ENCODE data around the gene COG4.

Gene COG4

DNA sequence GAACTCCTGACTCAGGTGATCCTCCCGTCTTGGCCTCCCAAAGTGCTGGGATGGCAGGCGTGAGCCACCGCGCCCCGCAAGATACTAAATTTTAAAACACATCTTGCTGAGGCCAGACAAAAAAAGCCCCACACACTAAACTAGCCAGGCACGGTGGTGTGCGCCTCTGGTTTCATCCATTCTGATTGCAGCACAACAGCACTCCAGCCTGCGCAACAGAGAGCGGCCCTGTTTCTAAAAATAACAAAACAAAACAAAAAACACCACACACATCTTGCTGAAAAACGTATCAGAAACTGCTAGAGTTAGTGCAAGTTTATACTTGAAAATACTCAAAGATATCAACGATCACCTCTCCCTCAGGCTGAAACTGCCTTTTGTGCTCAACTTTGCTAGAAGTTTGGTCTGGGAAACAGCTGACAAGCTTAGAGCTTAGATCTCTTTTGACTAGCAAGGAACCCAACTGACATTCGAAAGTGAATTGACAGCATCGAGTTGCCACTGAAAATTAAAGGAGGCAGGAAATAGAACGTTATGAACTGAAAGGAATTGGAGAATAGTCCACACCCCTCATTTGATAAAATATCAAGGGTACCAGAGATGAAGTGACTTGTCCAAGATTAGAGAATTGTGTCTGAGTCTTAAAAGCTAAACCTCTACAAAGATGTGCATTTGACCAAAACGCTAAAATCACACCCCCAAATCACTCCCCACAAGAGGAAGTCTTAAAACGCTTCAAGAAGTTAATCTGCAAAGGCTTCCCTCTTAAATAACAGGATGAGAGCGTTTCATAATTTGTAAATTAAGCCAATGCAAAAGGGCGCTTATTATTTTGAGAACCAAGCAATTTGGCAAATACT is 908 bp downstream of the COG4 start (continued):
- TF ChIP-seq GLIS2 (tag by site-specific recombination; IDR thresholded peaks at IDR 0.05) (no peak), ZNF555 (tag by site-specific recombination; conservative IDR thresholded peaks at IDR 0.05) (no peak)

DNA sequence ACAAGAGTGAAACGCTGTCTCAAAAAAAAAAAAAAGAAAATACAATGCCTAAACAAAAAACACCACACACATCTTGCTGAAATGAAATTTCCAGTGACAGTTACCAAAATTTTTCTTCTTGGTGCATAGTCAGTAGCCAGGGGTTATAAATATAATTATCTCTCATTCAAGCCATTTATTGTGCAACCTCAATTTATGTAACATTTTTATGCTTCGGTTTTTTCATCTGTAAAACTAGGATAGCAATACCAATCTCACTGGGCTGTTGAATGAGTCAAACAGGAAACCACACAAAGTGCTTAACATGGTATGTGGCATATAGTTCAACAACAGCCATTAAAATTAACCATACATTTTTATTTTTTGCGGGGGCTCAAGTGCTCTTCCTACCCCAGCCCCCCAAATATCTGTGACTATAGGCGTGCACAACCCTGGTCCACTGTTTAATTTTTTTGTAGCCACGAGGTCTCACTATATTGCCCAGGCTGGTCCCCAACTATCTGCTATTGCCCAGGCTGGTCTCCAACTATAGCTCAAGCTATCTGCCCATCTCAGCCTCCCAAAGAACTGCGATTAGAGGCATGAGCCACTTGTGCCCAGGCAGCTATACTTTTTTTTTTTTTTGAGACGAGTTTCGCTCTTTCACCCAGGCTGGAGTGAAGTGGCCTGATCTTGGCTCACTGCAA is 2.6 kb downstream of the COG4 start:
- H3K27ac ChIP-seq (ENCODE audit: extremely low read depth, low read depth, low read length) = no peak overlapping the region
- POLR2A ChIA-PET = interaction anchor here (0.6 to 5.9 kb wide), 2 partner anchors 9 to 140 kb away, joined by 3 to 42 read pairs; no protein-coding TSS in a partner anchor

DNA sequence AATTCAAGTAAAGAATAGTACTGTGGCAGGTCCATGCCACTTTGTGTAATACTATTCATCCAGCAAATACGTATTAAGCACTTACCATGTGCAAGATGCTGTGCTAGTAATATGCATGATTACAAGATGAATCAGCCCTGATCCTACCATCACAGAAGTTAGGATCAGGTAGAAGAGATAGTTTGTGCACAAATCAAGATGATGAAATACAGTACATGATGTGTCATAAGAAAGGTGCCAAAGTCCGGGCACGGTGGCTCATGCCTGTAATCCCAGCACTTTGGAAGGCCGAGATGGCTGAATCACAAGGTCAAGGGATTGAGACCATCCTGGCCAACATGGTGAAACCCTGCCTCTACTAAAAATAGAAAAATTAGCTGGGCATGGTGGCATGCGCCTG is 10.9 kb downstream of the COG4 start:
- ChIA-PET CTCF (interaction anchor here (0.6 kb wide), 1 partner anchor 142 kb away, joined by 3 read pairs; no protein-coding TSS in a partner anchor), POLR2A (no interaction called here)
- H3K36me3 ChIP-seq (ENCODE audit: control insufficient read depth in 2 of 2, insufficient read depth in 1 of 2, low read length in 2 of 2) = peaks cover 65 to 92% of the 10 kb centered on the region in 2 experiments
- TF ChIP-seq, protein P1, sequence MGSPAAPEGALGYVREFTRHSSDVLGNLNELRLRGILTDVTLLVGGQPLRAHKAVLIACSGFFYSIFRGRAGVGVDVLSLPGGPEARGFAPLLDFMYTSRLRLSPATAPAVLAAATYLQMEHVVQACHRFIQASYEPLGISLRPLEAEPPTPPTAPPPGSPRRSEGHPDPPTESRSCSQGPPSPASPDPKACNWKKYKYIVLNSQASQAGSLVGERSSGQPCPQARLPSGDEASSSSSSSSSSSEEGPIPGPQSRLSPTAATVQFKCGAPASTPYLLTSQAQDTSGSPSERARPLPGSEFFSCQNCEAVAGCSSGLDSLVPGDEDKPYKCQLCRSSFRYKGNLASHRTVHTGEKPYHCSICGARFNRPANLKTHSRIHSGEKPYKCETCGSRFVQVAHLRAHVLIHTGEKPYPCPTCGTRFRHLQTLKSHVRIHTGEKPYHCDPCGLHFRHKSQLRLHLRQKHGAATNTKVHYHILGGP (tag by site-specific recombination; IDR thresholded peaks at IDR 0.05) = no peak
- TF ChIP-seq ZNF341 (tag by site-specific recombination; IDR thresholded peaks at IDR 0.05; ENCODE audit: low read depth) (no peak), ZNF239 (tag by site-specific recombination; IDR thresholded peaks at IDR 0.05) (no peak)
- no peaks in the 10 kb centered on the region for H3K9me3 ChIP-seq (ENCODE audit: control insufficient read depth, insufficient read depth, low read depth, low read length)
- H3K27ac ChIP-seq (ENCODE audit: extremely low read depth, low read depth, low read length) = no peak overlapping the region
- H3K4me3 ChIP-seq (ENCODE audit: low read depth, low read length) = no peak overlapping the region
- H3K4me1 ChIP-seq (ENCODE audit: control insufficient read depth, insufficient read depth, low read length) = no peaks in the 10 kb centered on the region

More for the DNA sequence above, 2.6 kb downstream of the COG4 start:
- TF ChIP-seq ZNF596 (tag by site-specific recombination; IDR thresholded peaks at IDR 0.05) = no peak
- TF ChIP-seq ZNF121 (tag by site-specific recombination; IDR thresholded peaks at IDR 0.05) = no peak
- TF ChIP-seq ZNF621 (tag by site-specific recombination; IDR thresholded peaks at IDR 0.05) = no peak
- TF ChIP-seq, protein P2, sequence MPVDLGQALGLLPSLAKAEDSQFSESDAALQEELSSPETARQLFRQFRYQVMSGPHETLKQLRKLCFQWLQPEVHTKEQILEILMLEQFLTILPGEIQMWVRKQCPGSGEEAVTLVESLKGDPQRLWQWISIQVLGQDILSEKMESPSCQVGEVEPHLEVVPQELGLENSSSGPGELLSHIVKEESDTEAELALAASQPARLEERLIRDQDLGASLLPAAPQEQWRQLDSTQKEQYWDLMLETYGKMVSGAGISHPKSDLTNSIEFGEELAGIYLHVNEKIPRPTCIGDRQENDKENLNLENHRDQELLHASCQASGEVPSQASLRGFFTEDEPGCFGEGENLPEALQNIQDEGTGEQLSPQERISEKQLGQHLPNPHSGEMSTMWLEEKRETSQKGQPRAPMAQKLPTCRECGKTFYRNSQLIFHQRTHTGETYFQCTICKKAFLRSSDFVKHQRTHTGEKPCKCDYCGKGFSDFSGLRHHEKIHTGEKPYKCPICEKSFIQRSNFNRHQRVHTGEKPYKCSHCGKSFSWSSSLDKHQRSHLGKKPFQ (tag by site-specific recombination; IDR thresholded peaks at IDR 0.05) = no peak
- TF ChIP-seq, protein P3, sequence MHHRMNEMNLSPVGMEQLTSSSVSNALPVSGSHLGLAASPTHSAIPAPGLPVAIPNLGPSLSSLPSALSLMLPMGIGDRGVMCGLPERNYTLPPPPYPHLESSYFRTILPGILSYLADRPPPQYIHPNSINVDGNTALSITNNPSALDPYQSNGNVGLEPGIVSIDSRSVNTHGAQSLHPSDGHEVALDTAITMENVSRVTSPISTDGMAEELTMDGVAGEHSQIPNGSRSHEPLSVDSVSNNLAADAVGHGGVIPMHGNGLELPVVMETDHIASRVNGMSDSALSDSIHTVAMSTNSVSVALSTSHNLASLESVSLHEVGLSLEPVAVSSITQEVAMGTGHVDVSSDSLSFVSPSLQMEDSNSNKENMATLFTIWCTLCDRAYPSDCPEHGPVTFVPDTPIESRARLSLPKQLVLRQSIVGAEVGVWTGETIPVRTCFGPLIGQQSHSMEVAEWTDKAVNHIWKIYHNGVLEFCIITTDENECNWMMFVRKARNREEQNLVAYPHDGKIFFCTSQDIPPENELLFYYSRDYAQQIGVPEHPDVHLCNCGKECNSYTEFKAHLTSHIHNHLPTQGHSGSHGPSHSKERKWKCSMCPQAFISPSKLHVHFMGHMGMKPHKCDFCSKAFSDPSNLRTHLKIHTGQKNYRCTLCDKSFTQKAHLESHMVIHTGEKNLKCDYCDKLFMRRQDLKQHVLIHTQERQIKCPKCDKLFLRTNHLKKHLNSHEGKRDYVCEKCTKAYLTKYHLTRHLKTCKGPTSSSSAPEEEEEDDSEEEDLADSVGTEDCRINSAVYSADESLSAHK (tag by site-specific recombination; IDR thresholded peaks at IDR 0.05) = no peak
- no peak for TF ChIP-seq GLI2 (tag by site-specific recombination; IDR thresholded peaks at IDR 0.05; ENCODE audit: borderline replicate concordance, low read depth)
- no peak for TF ChIP-seq ZNF19 (tag by site-specific recombination; IDR thresholded peaks at IDR 0.05; ENCODE audit: low read depth)
- TF ChIP-seq ZNF610 (tag by site-specific recombination; IDR thresholded peaks at IDR 0.05; ENCODE audit: borderline replicate concordance) = no peak
- no peak for TF ChIP-seq ZNF114 (tag by site-specific recombination; IDR thresholded peaks at IDR 0.05)
- TF ChIP-seq ZNF404 (tag by site-specific recombination; IDR thresholded peaks at IDR 0.05) = no peak
- no peak for TF ChIP-seq ZNF768 (tag by site-specific recombination; IDR thresholded peaks at IDR 0.05)
- no peak for TF ChIP-seq MZF1 (tag by site-specific recombination; IDR thresholded peaks at IDR 0.05; ENCODE audit: borderline replicate concordance)
- no peak for TF ChIP-seq ZNF48 (tag by site-specific recombination; IDR thresholded peaks at IDR 0.05)
- no peak for TF ChIP-seq SCRT1 (tag by site-specific recombination; IDR thresholded peaks at IDR 0.05; ENCODE audit: borderline replicate concordance)
- TF ChIP-seq, protein P4, sequence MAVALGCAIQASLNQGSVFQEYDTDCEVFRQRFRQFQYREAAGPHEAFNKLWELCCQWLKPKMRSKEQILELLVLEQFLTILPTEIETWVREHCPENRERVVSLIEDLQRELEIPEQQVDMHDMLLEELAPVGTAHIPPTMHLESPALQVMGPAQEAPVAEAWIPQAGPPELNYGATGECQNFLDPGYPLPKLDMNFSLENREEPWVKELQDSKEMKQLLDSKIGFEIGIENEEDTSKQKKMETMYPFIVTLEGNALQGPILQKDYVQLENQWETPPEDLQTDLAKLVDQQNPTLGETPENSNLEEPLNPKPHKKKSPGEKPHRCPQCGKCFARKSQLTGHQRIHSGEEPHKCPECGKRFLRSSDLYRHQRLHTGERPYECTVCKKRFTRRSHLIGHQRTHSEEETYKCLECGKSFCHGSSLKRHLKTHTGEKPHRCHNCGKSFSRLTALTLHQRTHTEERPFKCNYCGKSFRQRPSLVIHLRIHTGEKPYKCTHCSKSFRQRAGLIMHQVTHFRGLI (tag by site-specific recombination; IDR thresholded peaks at IDR 0.05) = no peak
- Histone ChIP-seq H3K4me3 (ENCODE audit: low read depth, low read length) (no peak overlapping the region), H3K36me3 (ENCODE audit: control insufficient read depth in 2 of 2, insufficient read depth in 1 of 2, low read length in 2 of 2) (peaks cover 22 to 38% of the 10 kb centered on the region in 2 experiments; a peak in 2 of 3 replicates), H3K9me3 (ENCODE audit: control insufficient read depth, insufficient read depth, low read depth, low read length) (no peaks in the 10 kb centered on the region), H3K4me1 (ENCODE audit: control insufficient read depth, insufficient read depth, low read length) (0 out of 2 replicates have a peak, but pooled peaks cover 3% of the 10 kb centered on the region)
- CTCF ChIA-PET = no interaction called here
